Upper lobe of left lung (tissue), 6 donors: ENCODE data around the gene SEZ6L2. TPM values are rescaled to one million over a fixed set of nuclear protein-coding genes. Genes with fewer than 3 reads are reported as not detected.

Source experiments
- ATAC-seq, 2 donors: fragments of 200-7000 bp; cut with Tn5 transposase; one replicate each; pipeline ENCODE4 v1.9.1; 2022; ENCODE audit warnings: mild to moderate bottlenecking in 2 of 2, moderate library complexity in 2 of 2; ENCODE audit not compliant: low FRiP score in 2 of 2
- DNase-seq, 2 donors: peaks; one replicate each; pipeline ENCODE4 v3.0.0-alpha.2; 2019 to 2020
- H3K27ac ChIP-seq, 4 donors: fragments of 200-600 bp; sonication (generic); one replicate each; pipeline ENCODE4 v1.5.1; 2016 to 2019
- H3K27me3 ChIP-seq, 4 donors: fragments of 200-600 bp; sonication (generic); one replicate each; pipeline ENCODE4 v1.5.1; 2017 to 2019
- H3K36me3 ChIP-seq, 4 donors: fragments of 200-600 bp; sonication (generic); one replicate each; pipeline ENCODE4 v1.5.1; 2016 to 2019
- H3K4me1 ChIP-seq, 4 donors: fragments of 200-600 bp; sonication (generic); one replicate each; pipeline ENCODE4 v1.5.1; 2018 to 2019
- H3K4me3 ChIP-seq, 4 donors: fragments of 200-600 bp; sonication (generic); one replicate each; pipeline ENCODE4 v1.5.1; 2017 to 2019; ENCODE audit warnings: mild to moderate bottlenecking in 2 of 4, moderate library complexity in 1 of 4
- H3K9me3 ChIP-seq, 4 donors: fragments of 200-600 bp; sonication (generic); one replicate each; pipeline ENCODE4 v1.5.1; 2018 to 2019
- EP300 ChIP-seq, 4 donors: sonication (generic); formaldehyde crosslinking; IDR thresholded peaks; one replicate each; pipeline ENCODE4 v1.5.1; 2017; ENCODE audit warnings: antibody characterized with exemption in 4 of 4, control low read depth in 2 of 4
- POLR2A ChIP-seq, 4 donors: fragments of 450-650 bp; IDR thresholded peaks; one replicate each; pipeline ENCODE4 v1.5.1; 2016 to 2017; ENCODE audit warnings: antibody characterized with exemption in 4 of 4, mild to moderate bottlenecking in 2 of 4
- POLR2AphosphoS5 ChIP-seq, 2 donors: sonication (generic); formaldehyde crosslinking; IDR thresholded peaks; one replicate each; pipeline ENCODE4 v1.5.1; 2017; ENCODE audit warnings: antibody characterized with exemption in 2 of 2
- WGBS, 2 donors: methylation state at CpG; one replicate each; pipeline ENCODE4 v1.1.5; 2017 to 2018; 5-methylcytosine and 5-hydroxymethylcytosine counted together
- total RNA-seq, 6 donors: library from RNA; depleted of rRNA in 4 of 6; stranded (reverse); fragments of >200 nt in 4 of 6; gene quantifications; one replicate each; pipeline versions ENCODE4 v1.1.0 to v1.2.1, GENCODE V29; 2016 to 2021
- TF ChIP-seq, protein P1 (sequence below), 6 experiments: fragments of 450-650 bp in 4 of 6; fragments of 200-600 bp in 2 of 6; sonication (generic) in 2 of 6; IDR thresholded peaks; one replicate each; pipeline ENCODE4 v1.5.1; 2016 to 2019; ENCODE audit warnings: antibody characterized with exemption in 6 of 6
- donor health status: DM: no; HTN: no; CAD: no; lungs with moderate emphysema.
- donor health status: DM: no; HTN: yes; CAD: no; lungs with severe emphysema.

Gene SEZ6L2
- total RNA-seq, 6 donors from 2014 or later = 4.2 to 13.5 (median 8.2) TPM

DNA sequence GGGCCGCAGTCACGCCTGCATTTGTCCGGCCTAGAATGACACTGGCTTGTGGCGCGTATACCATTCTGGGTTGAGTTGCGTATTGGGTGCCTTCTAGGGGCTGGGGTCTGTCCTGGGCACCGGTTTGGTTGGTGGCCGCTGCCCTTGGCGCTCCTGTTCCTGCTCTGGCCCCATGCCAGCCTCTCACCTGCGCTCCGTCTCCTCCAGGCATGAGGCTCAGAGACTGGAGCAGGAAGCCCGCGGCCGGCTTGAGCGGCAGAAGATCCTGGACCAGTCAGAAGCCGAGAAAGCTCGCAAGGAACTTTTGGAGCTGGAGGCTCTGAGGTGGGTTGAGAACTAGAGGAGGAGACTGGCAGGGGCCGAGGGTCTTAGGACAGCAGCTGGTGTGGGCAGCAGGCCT, 53.7 kb downstream of the SEZ6L2 start:
- TF ChIP-seq EP300 (IDR thresholded peaks at IDR 0.05) = no peak
- TF ChIP-seq, protein P1, sequence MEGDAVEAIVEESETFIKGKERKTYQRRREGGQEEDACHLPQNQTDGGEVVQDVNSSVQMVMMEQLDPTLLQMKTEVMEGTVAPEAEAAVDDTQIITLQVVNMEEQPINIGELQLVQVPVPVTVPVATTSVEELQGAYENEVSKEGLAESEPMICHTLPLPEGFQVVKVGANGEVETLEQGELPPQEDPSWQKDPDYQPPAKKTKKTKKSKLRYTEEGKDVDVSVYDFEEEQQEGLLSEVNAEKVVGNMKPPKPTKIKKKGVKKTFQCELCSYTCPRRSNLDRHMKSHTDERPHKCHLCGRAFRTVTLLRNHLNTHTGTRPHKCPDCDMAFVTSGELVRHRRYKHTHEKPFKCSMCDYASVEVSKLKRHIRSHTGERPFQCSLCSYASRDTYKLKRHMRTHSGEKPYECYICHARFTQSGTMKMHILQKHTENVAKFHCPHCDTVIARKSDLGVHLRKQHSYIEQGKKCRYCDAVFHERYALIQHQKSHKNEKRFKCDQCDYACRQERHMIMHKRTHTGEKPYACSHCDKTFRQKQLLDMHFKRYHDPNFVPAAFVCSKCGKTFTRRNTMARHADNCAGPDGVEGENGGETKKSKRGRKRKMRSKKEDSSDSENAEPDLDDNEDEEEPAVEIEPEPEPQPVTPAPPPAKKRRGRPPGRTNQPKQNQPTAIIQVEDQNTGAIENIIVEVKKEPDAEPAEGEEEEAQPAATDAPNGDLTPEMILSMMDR (IDR thresholded peaks at IDR 0.05) = no peak
- no peak for TF ChIP-seq POLR2A (IDR thresholded peaks at IDR 0.05)
- TF ChIP-seq POLR2AphosphoS5 (IDR thresholded peaks at IDR 0.05) = no peak
- Histone ChIP-seq H3K4me1 (peaks cover 4 to 27% (median 16%) of the 10 kb centered on the region in 4 donors), H3K36me3 (peaks cover 36 to 79% (median 73%) of the 10 kb centered on the region in 4 donors), H3K4me3 (no peak overlapping the region), H3K9me3 (no peaks in the 10 kb centered on the region), H3K27me3 (no peaks in the 10 kb centered on the region), H3K27ac (peak overlapping the region in 3 of 4 donors; percentile 55 to 65 (median 65))
- WGBS, 2 donors = 69 to 86% methylated on average over 13 to 16 of the region's 18 CpGs
- DNase-seq (peak; percentile 68 to 75), ATAC-seq (no peak)

DNA sequence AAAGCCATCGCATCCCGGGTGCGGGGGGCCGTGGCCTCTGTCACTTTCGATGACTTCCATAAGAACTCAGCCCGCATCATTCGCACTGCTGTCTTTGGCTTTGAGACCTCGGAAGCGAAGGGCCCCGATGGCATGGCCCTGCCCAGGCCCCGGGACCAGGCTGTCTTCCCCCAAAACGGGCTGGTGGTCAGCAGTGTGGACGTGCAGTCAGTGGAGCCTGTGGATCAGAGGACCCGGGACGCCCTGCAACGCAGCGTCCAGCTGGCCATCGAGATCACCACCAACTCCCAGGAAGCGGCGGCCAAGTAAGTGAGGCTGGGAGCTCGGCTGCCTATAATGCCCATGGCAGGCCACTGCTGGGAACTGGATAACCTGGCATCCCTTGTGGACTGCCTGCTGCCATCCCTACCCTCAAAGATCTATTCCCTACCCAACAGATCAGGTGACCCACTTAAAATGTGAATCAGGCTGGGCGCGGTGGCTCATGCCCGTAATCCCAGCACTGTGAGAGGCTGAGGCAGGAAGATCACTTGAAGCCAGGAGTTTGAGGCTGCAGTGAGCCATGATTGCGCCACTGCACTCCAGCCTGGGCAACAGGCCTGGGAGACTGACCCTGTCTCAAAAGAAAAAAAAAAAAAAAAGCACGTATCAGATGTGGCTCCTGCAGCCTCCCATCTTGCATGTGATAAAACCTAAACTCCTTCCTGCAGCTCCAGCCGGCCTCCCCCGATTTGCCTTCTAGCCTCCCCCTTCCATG, 54.6 kb downstream of the SEZ6L2 start:
- ATAC-seq (peak; percentile 14 to 61), DNase-seq (peak; percentile 75 to 87)
- peaks cover 4 to 27% (median 15%) of the 10 kb centered on the region in 4 donors for H3K4me1 ChIP-seq
- 88% methylated on average over 26 of the region's 28 CpGs for WGBS, 2 donors
- no peak for TF ChIP-seq POLR2A (IDR thresholded peaks at IDR 0.05)
- TF ChIP-seq EP300 (IDR thresholded peaks at IDR 0.05) = peak in 2 of 4 donors; percentile 46 to 65
- peak in 1 of 2 donors; percentile 16 for TF ChIP-seq POLR2AphosphoS5 (IDR thresholded peaks at IDR 0.05)
- H3K4me3 ChIP-seq = no peak overlapping the region
- no peaks in the 10 kb centered on the region for H3K27me3 ChIP-seq
- peaks cover 45 to 88% (median 82%) of the 10 kb centered on the region in 4 donors for H3K36me3 ChIP-seq
- no peaks in the 10 kb centered on the region for H3K9me3 ChIP-seq
- peak overlapping the region; percentile 12 to 65 (median 60) for H3K27ac ChIP-seq

DNA sequence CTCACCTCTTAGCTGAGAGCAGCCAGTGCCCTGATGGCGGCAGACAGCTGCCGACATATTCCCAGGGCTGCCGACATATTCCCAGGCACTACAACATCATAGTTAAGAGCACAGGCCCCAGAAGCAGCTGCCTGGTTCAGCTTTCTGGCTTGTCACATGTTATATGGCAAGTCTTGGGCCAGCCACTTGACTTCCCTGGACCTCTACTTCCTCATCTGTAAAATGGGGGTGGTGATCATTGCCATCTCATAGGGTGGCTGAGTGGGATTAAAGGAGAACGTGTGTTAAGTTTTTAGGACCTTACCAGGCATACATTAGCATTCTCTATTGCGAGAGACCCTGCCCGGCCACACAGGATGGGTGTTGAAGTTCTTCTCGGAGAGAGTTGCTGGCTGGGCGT, 55.4 kb downstream of the SEZ6L2 start:
- H3K36me3 ChIP-seq = peaks cover 45 to 96% (median 89%) of the 10 kb centered on the region in 4 donors
- H3K4me3 ChIP-seq = no peak overlapping the region
- H3K4me1 ChIP-seq = peaks cover 0 to 20% (median 13%) of the 10 kb centered on the region in 4 donors
- H3K27me3 ChIP-seq = no peaks in the 10 kb centered on the region
- H3K27ac ChIP-seq = peak overlapping the region; percentile 12 to 61 (median 48)
- no peak for ATAC-seq
- no peaks in the 10 kb centered on the region for H3K9me3 ChIP-seq
- WGBS, 2 donors = 96 to 97% methylated on average over 8 of the region's 8 CpGs
- DNase-seq = no peak
- no peak for TF ChIP-seq POLR2A (IDR thresholded peaks at IDR 0.05)
- TF ChIP-seq, protein P1 (IDR thresholded peaks at IDR 0.05) = no peak
- TF ChIP-seq EP300 (IDR thresholded peaks at IDR 0.05) = no peak
- no peak for TF ChIP-seq POLR2AphosphoS5 (IDR thresholded peaks at IDR 0.05)

DNA sequence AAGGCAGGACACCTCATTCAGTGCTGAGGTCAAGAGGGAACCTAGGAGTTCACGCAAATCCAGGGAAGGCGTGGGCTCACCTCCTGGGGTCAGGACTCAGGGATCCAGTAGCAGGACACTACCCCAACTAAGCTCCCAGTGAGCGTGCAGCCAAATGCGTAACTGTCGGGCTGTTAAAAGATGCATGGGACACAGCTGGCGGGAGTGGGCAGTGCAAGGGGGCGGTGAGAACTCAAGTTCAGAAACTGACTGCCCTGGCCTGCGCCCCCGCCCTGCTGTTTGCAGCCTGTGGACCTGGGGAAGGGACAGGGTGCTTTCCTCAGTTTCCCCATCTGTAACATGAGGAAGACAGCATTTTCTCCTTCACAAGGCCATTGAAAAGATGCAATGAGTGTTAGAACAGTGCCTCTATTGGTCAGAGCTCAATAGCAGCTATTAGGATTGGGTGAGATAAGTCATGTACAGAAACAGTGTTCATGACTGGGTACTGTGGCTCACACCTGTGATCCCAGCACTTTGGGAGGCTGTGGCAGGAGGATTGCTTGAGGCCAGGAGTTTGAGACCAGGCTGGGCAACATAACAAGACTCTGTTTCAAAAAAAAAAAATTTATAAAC, 56.5 kb downstream of the SEZ6L2 start:
- Histone ChIP-seq H3K27me3 (no peaks in the 10 kb centered on the region), H3K4me3 (no peak overlapping the region), H3K4me1 (peaks cover 0 to 20% (median 9%) of the 10 kb centered on the region in 4 donors), H3K27ac (no peak overlapping the region), H3K36me3 (peaks cover 44 to 99% (median 93%) of the 10 kb centered on the region in 4 donors), H3K9me3 (no peaks in the 10 kb centered on the region)
- no peak for ATAC-seq
- WGBS, 2 donors = 90 to 95% methylated on average over 5 to 9 of the region's 9 CpGs
- DNase-seq = no peak
- TF ChIP-seq EP300 (IDR thresholded peaks at IDR 0.05) = no peak
- TF ChIP-seq, protein P1 (IDR thresholded peaks at IDR 0.05) = no peak
- no peak for TF ChIP-seq POLR2AphosphoS5 (IDR thresholded peaks at IDR 0.05)

DNA sequence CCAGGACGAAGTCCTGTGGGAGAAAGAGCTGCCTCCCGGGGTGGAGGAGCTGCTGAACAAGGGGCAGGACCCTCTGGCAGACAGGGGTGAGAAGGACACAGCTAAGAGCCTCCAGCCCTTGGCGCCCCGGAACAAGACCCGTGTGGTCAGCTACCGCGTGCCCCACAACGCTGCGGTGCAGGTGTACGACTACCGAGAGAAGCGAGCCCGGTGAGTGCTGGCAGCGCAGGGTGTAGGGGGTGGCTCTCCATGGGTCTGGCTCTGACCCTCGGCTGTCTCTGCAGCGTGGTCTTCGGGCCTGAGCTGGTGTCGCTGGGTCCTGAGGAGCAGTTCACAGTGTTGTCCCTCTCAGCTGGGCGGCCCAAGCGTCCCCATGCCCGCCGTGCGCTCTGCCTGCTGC, 57.7 kb downstream of the SEZ6L2 start:
- no peaks in the 10 kb centered on the region for H3K27me3 ChIP-seq
- no peak overlapping the region for H3K4me3 ChIP-seq
- 87 to 95% methylated on average over 7 to 21 of the region's 23 CpGs for WGBS, 2 donors
- no peak overlapping the region for H3K27ac ChIP-seq
- no peaks in the 10 kb centered on the region for H3K9me3 ChIP-seq
- peaks cover 0 to 20% (median 9%) of the 10 kb centered on the region in 4 donors for H3K4me1 ChIP-seq
- DNase-seq (peak in 1 of 2 donors; percentile 68), ATAC-seq (peak in 1 of 2 donors; percentile 15)
- TF ChIP-seq POLR2AphosphoS5 (IDR thresholded peaks at IDR 0.05) = no peak
- no peak for TF ChIP-seq POLR2A (IDR thresholded peaks at IDR 0.05)
- TF ChIP-seq, protein P1 (IDR thresholded peaks at IDR 0.05) = no peak
- no peak for TF ChIP-seq EP300 (IDR thresholded peaks at IDR 0.05)
- peaks cover 39 to 99% (median 93%) of the 10 kb centered on the region in 4 donors for H3K36me3 ChIP-seq
